SK-N-SH (cell line): Measurements from ENCODE around the gene LILRB4.

Experiments
- CTCF ChIP-seq: fragments of 200-600 bp; sonication (generic); IDR thresholded peaks from 2 replicates; pipeline ENCODE4 v1.6.1; 2017; ENCODE audit warnings: antibody characterized with exemption, mild to moderate bottlenecking, moderate library complexity
- FOXM1 ChIP-seq: IDR thresholded peaks from 2 replicates; pipeline ENCODE4 v1.4.0; 2012; ENCODE audit warnings: low read depth, mild to moderate bottlenecking
- MEF2A ChIP-seq: IDR thresholded peaks from 2 replicates; pipeline ENCODE4 v1.4.0; 2012; ENCODE audit warnings: low read depth, borderline replicate concordance
- NFIC ChIP-seq: IDR thresholded peaks from 2 replicates; pipeline ENCODE4 v1.4.0; 2012; ENCODE audit warnings: borderline replicate concordance
- SIN3A ChIP-seq: IDR thresholded peaks from 2 replicates; pipeline ENCODE4 v1.6.1; 2012; ENCODE audit warnings: low read depth, mild to moderate bottlenecking, low read length, moderate library complexity, borderline replicate concordance

- TF ChIP-seq SIN3A (no peak), CTCF (peak; percentile 73), MEF2A (no peak), FOXM1 (no peak), NFIC (no peak)
These were observed 9.5 kb upstream of the LILRB4 start for GRCh38 chr19:54653181-54653809.
